ENCODE measurements around the gene ABLIM2. TPM values are rescaled to one million over a fixed set of nuclear protein-coding genes. Genes with fewer than 3 reads are reported as not detected.

The ABLIM2 gene
- total and polyA plus RNA-seq, 4 experiments from 2014 or later, result 0.44 to 7.9 (median 3.8) TPM

- Histone ChIP-seq H3K9me3 (ENCODE audit: control insufficient read depth in 1 of 2, low read length in 2 of 2) (no peaks in the 10 kb centered on the region), H3K4me1 (ENCODE audit: insufficient read depth, low read length) (no peaks in the 10 kb centered on the region), H3K27ac (ENCODE audit: low read depth, low read length) (no peak overlapping the region), H3K4me3 (ENCODE audit: low read length in 2 of 2) (no peak overlapping the region), H3K36me3 (ENCODE audit: insufficient read depth, low read length) (no peaks in the 10 kb centered on the region), H3K27me3 (ENCODE audit: insufficient read depth, low read length) (no peaks in the 10 kb centered on the region)
- Mint-ChIP-seq H3K4me3 (no peak overlapping the region), H3K27me3 (peaks cover 3 to 6% of the 10 kb centered on the region in 2 donors), H3K9me3 (no peaks in the 10 kb centered on the region), H3K27ac (no peak overlapping the region), H3K36me3 (no peaks in the 10 kb centered on the region), H3K4me1 (peaks cover 0 to 2% (median 0%) of the 10 kb centered on the region in 4 donors)
- ChIA-PET POLR2A (ENCODE audit: partially characterized antibody) (no interaction called here), CTCF (ENCODE audit: partially characterized antibody) (interaction anchor here (1.3 kb wide), 1 partner anchor 29 kb away, joined by 4 read pairs; no protein-coding TSS in a partner anchor)
- no peak for DNase-seq
- intact Hi-C loops (cut with micrococcal nuclease), result no loop called here
Observed at GRCh38 chr4:8148159-8148558, 10.5 kb downstream of the ABLIM2 start.

- Histone ChIP-seq H3K27ac (ENCODE audit: low read depth, low read length) (no peak overlapping the region), H3K4me1 (ENCODE audit: insufficient read depth, low read length) (no peaks in the 10 kb centered on the region), H3K36me3 (ENCODE audit: insufficient read depth, low read length) (no peaks in the 10 kb centered on the region), H3K9me3 (ENCODE audit: control insufficient read depth in 1 of 2, low read length in 2 of 2) (no peaks in the 10 kb centered on the region), H3K4me3 (ENCODE audit: low read length in 2 of 2) (no peak overlapping the region), H3K27me3 (ENCODE audit: insufficient read depth, low read length) (no peaks in the 10 kb centered on the region)
- intact Hi-C loops (cut with micrococcal nuclease), result no loop called here
- Mint-ChIP-seq H3K27ac (no peak overlapping the region), H3K27me3 (peaks cover 3 to 6% of the 10 kb centered on the region in 2 donors), H3K9me3 (no peaks in the 10 kb centered on the region), H3K4me1 (peaks cover 0 to 2% (median 0%) of the 10 kb centered on the region in 4 donors), H3K4me3 (no peak overlapping the region), H3K36me3 (no peaks in the 10 kb centered on the region)
- ChIA-PET POLR2A (ENCODE audit: partially characterized antibody) (no interaction called here), CTCF (ENCODE audit: partially characterized antibody) (no interaction called here)
- no peak for DNase-seq
Observed at GRCh38 chr4:8147231-8147970, 11.2 kb downstream of the ABLIM2 start.

GRCh38 chr4:8146157-8146556 is 12.5 kb downstream of the ABLIM2 start:
- H3K9me3 Mint-ChIP-seq, result peaks cover 0 to 4% (median 1%) of the 10 kb centered on the region in 8 donors
- POLR2A ChIA-PET (ENCODE audit: partially characterized antibody), result no interaction called here

GRCh38 chr4:8144359-8144758 is 14.3 kb downstream of the ABLIM2 start:
- peaks cover 3 to 6% of the 10 kb centered on the region in 2 donors for H3K27me3 Mint-ChIP-seq
- no peaks in the 10 kb centered on the region for H3K4me1 ChIP-seq (ENCODE audit: insufficient read depth, low read length)
- no peak overlapping the region for H3K4me3 ChIP-seq (ENCODE audit: low read length in 2 of 2)
- POLR2A ChIA-PET (ENCODE audit: partially characterized antibody), result no interaction called here
- intact Hi-C loops (cut with micrococcal nuclease), result no loop called here
- peaks cover 0 to 3% of the 10 kb centered on the region in 2 donors for H3K36me3 Mint-ChIP-seq
- peaks cover 0 to 2% (median 0%) of the 10 kb centered on the region in 4 donors for H3K4me1 Mint-ChIP-seq
- H3K4me3 Mint-ChIP-seq, result no peak overlapping the region
- no peaks in the 10 kb centered on the region for H3K36me3 ChIP-seq (ENCODE audit: insufficient read depth, low read length)
- DNase-seq, result no peak
- CTCF ChIA-PET (ENCODE audit: partially characterized antibody), result no interaction called here
- H3K9me3 Mint-ChIP-seq, result peaks cover 0 to 14% (median 8%) of the 10 kb centered on the region in 8 donors
- H3K9me3 ChIP-seq (ENCODE audit: control insufficient read depth in 1 of 2, low read length in 2 of 2), result no peaks in the 10 kb centered on the region
- no peak overlapping the region for H3K27ac Mint-ChIP-seq
- no peak overlapping the region for H3K27ac ChIP-seq (ENCODE audit: low read depth, low read length)
- no peaks in the 10 kb centered on the region for H3K27me3 ChIP-seq (ENCODE audit: insufficient read depth, low read length)

More at GRCh38 chr4:8146157-8146556, 12.5 kb downstream of the ABLIM2 start:
- H3K4me1 Mint-ChIP-seq, result peaks cover 0 to 2% (median 0%) of the 10 kb centered on the region in 4 donors
- CTCF ChIA-PET (ENCODE audit: partially characterized antibody), result no interaction called here
- Histone ChIP-seq H3K36me3 (ENCODE audit: insufficient read depth, low read length) (no peaks in the 10 kb centered on the region), H3K4me1 (ENCODE audit: insufficient read depth, low read length) (no peaks in the 10 kb centered on the region), H3K4me3 (ENCODE audit: low read length in 2 of 2) (no peak overlapping the region), H3K9me3 (ENCODE audit: control insufficient read depth in 1 of 2, low read length in 2 of 2) (no peaks in the 10 kb centered on the region), H3K27me3 (ENCODE audit: insufficient read depth, low read length) (no peaks in the 10 kb centered on the region), H3K27ac (ENCODE audit: low read depth, low read length) (no peak overlapping the region)
- no peak overlapping the region for H3K27ac Mint-ChIP-seq
- H3K27me3 Mint-ChIP-seq, result peaks cover 3 to 6% of the 10 kb centered on the region in 2 donors
- intact Hi-C loops (cut with micrococcal nuclease), result no loop called here
- no peak for DNase-seq
- H3K36me3 Mint-ChIP-seq, result no peaks in the 10 kb centered on the region
- H3K4me3 Mint-ChIP-seq, result no peak overlapping the region

GRCh38 chr4:8143392-8144140 is 15.0 kb downstream of the ABLIM2 start:
- intact Hi-C loops (cut with micrococcal nuclease), result no loop called here
- Histone ChIP-seq H3K27me3 (ENCODE audit: insufficient read depth, low read length) (no peaks in the 10 kb centered on the region), H3K36me3 (ENCODE audit: insufficient read depth, low read length) (no peaks in the 10 kb centered on the region), H3K27ac (ENCODE audit: low read depth, low read length) (no peak overlapping the region), H3K4me3 (ENCODE audit: low read length in 2 of 2) (no peak overlapping the region), H3K9me3 (ENCODE audit: control insufficient read depth in 1 of 2, low read length in 2 of 2) (no peaks in the 10 kb centered on the region), H3K4me1 (ENCODE audit: insufficient read depth, low read length) (no peaks in the 10 kb centered on the region)
- H3K9me3 Mint-ChIP-seq, result peaks cover 0 to 14% (median 9%) of the 10 kb centered on the region in 8 donors
- POLR2A ChIA-PET (ENCODE audit: partially characterized antibody), result no interaction called here
- CTCF ChIA-PET (ENCODE audit: partially characterized antibody), result no interaction called here
- peaks cover 3 to 6% of the 10 kb centered on the region in 2 donors for H3K27me3 Mint-ChIP-seq
- H3K4me1 Mint-ChIP-seq, result peaks cover 0 to 2% (median 0%) of the 10 kb centered on the region in 4 donors
- DNase-seq, result no peak
- H3K27ac Mint-ChIP-seq, result no peak overlapping the region
- H3K4me3 Mint-ChIP-seq, result no peak overlapping the region
- peaks cover 0 to 8% of the 10 kb centered on the region in 2 donors for H3K36me3 Mint-ChIP-seq

DNA sequence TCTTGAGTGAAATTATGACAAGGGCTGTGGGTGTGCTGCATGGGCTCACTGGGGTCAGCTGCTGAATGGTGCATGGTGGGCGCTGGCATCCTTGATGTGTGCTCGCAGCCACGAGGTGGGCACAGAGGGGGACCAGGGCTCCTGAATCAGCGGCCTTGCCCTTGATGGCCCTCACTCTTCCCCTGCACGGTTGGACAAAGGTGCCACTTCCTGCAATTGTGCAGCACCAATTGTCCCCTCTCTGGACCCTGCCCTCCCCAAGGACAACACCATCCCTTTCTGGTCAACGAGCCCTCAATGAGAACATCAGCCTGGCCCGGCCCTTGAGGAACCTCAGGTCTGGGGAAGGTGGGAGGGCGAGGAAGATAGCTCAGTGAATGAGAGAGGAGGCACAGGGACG is 16.1 kb downstream of the ABLIM2 start:
- Mint-ChIP-seq H3K9me3 (peaks cover 0 to 14% (median 9%) of the 10 kb centered on the region in 8 donors), H3K27ac (no peak overlapping the region), H3K4me1 (peaks cover 0 to 2% (median 0%) of the 10 kb centered on the region in 4 donors), H3K36me3 (peaks cover 0 to 10% of the 10 kb centered on the region in 2 donors), H3K27me3 (peaks cover 3 to 6% of the 10 kb centered on the region in 2 donors), H3K4me3 (no peak overlapping the region)
- no peak overlapping the region for H3K27ac ChIP-seq (ENCODE audit: low read depth, low read length)
- DNase-seq, result no peak
- CTCF ChIA-PET (ENCODE audit: partially characterized antibody), result no interaction called here
- intact Hi-C loops (cut with micrococcal nuclease), result no loop called here
- H3K4me1 ChIP-seq (ENCODE audit: insufficient read depth, low read length), result no peaks in the 10 kb centered on the region
- no peaks in the 10 kb centered on the region for H3K27me3 ChIP-seq (ENCODE audit: insufficient read depth, low read length)
- H3K9me3 ChIP-seq (ENCODE audit: control insufficient read depth in 1 of 2, low read length in 2 of 2), result no peaks in the 10 kb centered on the region
- H3K36me3 ChIP-seq (ENCODE audit: insufficient read depth, low read length), result no peaks in the 10 kb centered on the region
- POLR2A ChIA-PET (ENCODE audit: partially characterized antibody), result no interaction called here
- H3K4me3 ChIP-seq (ENCODE audit: low read length in 2 of 2), result no peak overlapping the region

DNA sequence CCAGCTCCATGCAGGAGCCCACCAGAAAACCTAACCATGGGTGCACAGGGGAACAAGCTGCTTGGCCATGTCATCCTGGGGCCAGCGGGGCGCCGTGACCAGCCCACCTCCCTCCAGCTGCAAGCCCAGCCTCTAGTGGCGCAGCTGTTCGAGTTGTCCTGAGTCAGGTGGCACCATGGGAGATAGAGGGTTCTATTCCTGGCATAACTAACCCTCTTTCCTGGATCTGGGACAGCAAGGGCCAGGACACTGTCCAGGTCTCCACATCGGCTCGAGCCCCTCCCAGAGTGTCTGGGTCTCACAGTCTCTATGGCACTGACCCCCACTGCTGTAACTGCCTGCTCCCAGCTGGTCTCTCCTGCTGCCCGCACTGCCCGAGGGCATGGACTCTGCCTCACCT is 16.7 kb downstream of the ABLIM2 start:
- H3K36me3 Mint-ChIP-seq, result peaks cover 0 to 10% of the 10 kb centered on the region in 2 donors
- DNase-seq, result no peak
- no peak overlapping the region for H3K4me3 Mint-ChIP-seq
- Histone ChIP-seq H3K27ac (ENCODE audit: low read depth, low read length) (no peak overlapping the region), H3K4me3 (ENCODE audit: low read length in 2 of 2) (no peak overlapping the region), H3K9me3 (ENCODE audit: control insufficient read depth in 1 of 2, low read length in 2 of 2) (no peaks in the 10 kb centered on the region), H3K4me1 (ENCODE audit: insufficient read depth, low read length) (no peaks in the 10 kb centered on the region), H3K27me3 (ENCODE audit: insufficient read depth, low read length) (no peaks in the 10 kb centered on the region), H3K36me3 (ENCODE audit: insufficient read depth, low read length) (no peaks in the 10 kb centered on the region)
- ChIA-PET CTCF (ENCODE audit: partially characterized antibody) (no interaction called here), POLR2A (ENCODE audit: partially characterized antibody) (no interaction called here)
- H3K4me1 Mint-ChIP-seq, result no peaks in the 10 kb centered on the region
- H3K27me3 Mint-ChIP-seq, result peaks cover 3 to 6% of the 10 kb centered on the region in 2 donors
- no peak overlapping the region for H3K27ac Mint-ChIP-seq
- H3K9me3 Mint-ChIP-seq, result peaks cover 0 to 14% (median 9%) of the 10 kb centered on the region in 8 donors
- intact Hi-C loops (cut with micrococcal nuclease), result no loop called here

All from CD4-positive, alpha-beta memory T cell (primary cell).